Esophagus (tissue), 2 donors: Measurements from ENCODE around the gene MED13. TPM values are rescaled to one million over a fixed set of nuclear protein-coding genes. Genes with fewer than 3 reads are reported as not detected.

Source experiments
- H3K27ac ChIP-seq, 2 donors: one replicate each; pipeline ENCODE4 v1.5.1; 2013; ENCODE audit warnings: low read depth in 2 of 2, mild to moderate bottlenecking in 2 of 2, inconsistent platforms in 1 of 2, low read length in 1 of 2, moderate library complexity in 1 of 2
- H3K27me3 ChIP-seq, 2 donors: one replicate each; pipeline ENCODE4 v1.6.1; 2013; ENCODE audit warnings: low read length in 2 of 2, control low read depth in 1 of 2, mild to moderate bottlenecking in 1 of 2; ENCODE audit not compliant: insufficient read depth in 2 of 2, control insufficient read depth in 1 of 2
- H3K36me3 ChIP-seq, 2 donors: one replicate each; pipeline ENCODE4 v1.6.1; 2013; ENCODE audit warnings: low read length in 1 of 2; ENCODE audit not compliant: control insufficient read depth in 2 of 2, insufficient read depth in 2 of 2
- H3K4me1 ChIP-seq, 2 donors: one replicate each; pipeline ENCODE4 v1.6.1; 2013; ENCODE audit warnings: low read length in 1 of 2; ENCODE audit not compliant: control insufficient read depth in 2 of 2, insufficient read depth in 2 of 2
- H3K4me3 ChIP-seq, 2 donors: one replicate each; pipeline ENCODE4 v1.5.1; 2013; ENCODE audit warnings: low read length in 2 of 2, mild to moderate bottlenecking in 2 of 2, low read depth in 1 of 2, moderate library complexity in 1 of 2
- H3K9me3 ChIP-seq, 2 donors: one replicate each; pipeline ENCODE4 v1.6.1; 2013; ENCODE audit warnings: mild to moderate bottlenecking in 2 of 2, low read depth in 1 of 2, low read length in 1 of 2, moderate library complexity in 1 of 2; ENCODE audit not compliant: control insufficient read depth in 2 of 2, insufficient read depth in 1 of 2
- WGBS, 2 donors: extraction: QIAGEN DNeasy Blood & Tissue Kit; methylation state at CpG; one replicate each; pipeline ENCODE4 v1.1.7; 2013; 5-methylcytosine and 5-hydroxymethylcytosine counted together
- polyA plus RNA-seq, 2 donors: library from polyadenylated mRNA; stranded (reverse); fragments of 200-250 nt; gene quantifications; one replicate each; pipeline ENCODE4 v1.2.3, GENCODE V29; 2013
- donor health status: healthy with polysubstance abuse.
- donor health status: Bipolar disorder and iron deficiency.

Gene MED13
- polyA plus RNA-seq, 2 donors = 6.5 to 7.1 TPM

DNA sequence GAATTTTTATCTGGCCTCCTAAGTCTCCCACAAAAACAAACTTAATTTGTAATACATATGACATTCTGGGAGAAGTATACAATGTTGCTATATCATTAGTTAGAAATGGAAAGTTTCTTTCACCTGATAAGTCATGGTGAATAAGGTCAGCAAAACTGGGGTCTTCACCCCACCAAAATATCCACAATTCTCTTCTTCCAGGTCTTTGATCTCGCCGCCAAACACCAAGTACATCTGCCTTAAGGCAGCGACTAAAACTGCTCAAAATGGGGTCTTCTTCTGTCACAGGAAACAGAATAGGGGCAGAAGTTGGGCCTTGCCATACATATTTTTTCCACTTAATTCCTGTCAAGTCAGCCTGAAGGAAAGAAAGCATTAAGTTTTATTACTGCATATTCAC, 2.1 kb downstream of the MED13 start:
- peaks cover 0 to 5% of the 10 kb centered on the region in 2 donors for H3K36me3 ChIP-seq

GRCh38 chr17:62062302-62062701, 2.8 kb downstream of the MED13 start:
- Histone ChIP-seq H3K9me3 (no peaks in the 10 kb centered on the region), H3K4me1 (no peaks in the 10 kb centered on the region), H3K4me3 (peak overlapping the region in 1 of 2 donors; percentile 81), H3K27ac (no peak overlapping the region), H3K36me3 (peaks cover 0 to 5% of the 10 kb centered on the region in 2 donors), H3K27me3 (no peaks in the 10 kb centered on the region)
- 4 to 8% methylated on average over 1 of the region's 1 CpG for whole genome bisulfite sequencing, 2 donors

More for the DNA sequence above, 2.1 kb downstream of the MED13 start:
- Histone ChIP-seq H3K9me3 (no peaks in the 10 kb centered on the region), H3K4me3 (peak overlapping the region in 1 of 2 donors; percentile 81), H3K27me3 (no peaks in the 10 kb centered on the region), H3K4me1 (no peaks in the 10 kb centered on the region), H3K27ac (no peak overlapping the region)
- WGBS, 2 donors = 60 to 67% methylated on average over 3 of the region's 3 CpGs

DNA sequence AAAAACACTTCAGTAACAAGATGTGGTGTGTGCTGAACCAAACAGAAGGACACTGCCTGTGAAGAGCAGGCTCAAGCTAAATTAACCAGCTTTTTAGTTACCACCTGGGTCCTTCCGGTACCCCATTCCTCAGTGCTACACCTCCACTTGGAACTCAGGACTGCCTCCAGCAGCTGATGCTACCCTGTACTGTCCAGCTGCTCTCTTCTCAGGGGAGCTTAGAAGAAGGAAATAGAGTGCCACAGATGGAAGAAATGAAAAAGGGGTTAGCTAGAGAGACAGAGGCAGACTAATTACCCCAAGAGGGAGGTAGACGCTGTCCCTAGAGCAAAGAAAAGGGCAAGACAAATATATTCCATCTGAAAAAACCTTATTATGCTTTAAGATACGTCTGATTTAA, 5.7 kb downstream of the MED13 start:
- WGBS, 2 donors = 65 to 68% methylated on average over 3 of the region's 3 CpGs
- Histone ChIP-seq H3K27ac (no peak overlapping the region), H3K4me3 (no peak overlapping the region), H3K36me3 (peaks cover 0 to 8% of the 10 kb centered on the region in 2 donors), H3K9me3 (no peaks in the 10 kb centered on the region), H3K27me3 (no peaks in the 10 kb centered on the region), H3K4me1 (peaks cover 0 to 2% of the 10 kb centered on the region in 2 donors)

DNA sequence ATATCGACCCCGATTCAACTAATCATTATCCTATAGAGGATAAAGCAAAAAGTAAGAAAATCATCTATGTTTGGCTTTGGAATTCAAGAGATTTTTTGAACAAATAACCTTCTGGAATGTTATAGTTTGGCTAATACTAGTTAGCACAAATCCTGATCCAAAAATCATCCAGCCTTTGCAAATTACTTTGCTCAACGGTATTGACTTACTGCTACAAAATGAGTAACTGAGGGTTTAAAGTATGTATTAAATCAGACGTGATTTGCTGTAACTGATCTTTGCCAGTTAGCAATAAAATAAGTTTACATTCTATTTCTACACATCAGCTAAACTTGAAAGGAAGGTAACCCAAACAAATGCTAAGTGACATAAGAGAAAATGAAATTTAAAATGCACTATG, 6.5 kb downstream of the MED13 start:
- peaks cover 0 to 8% of the 10 kb centered on the region in 2 donors for H3K36me3 ChIP-seq
- H3K9me3 ChIP-seq = no peaks in the 10 kb centered on the region
- H3K4me1 ChIP-seq = peaks cover 0 to 2% of the 10 kb centered on the region in 2 donors
- H3K27me3 ChIP-seq = no peaks in the 10 kb centered on the region
- no peak overlapping the region for H3K4me3 ChIP-seq
- no peak overlapping the region for H3K27ac ChIP-seq
- 65 to 74% methylated on average over 4 of the region's 4 CpGs for WGBS, 2 donors

DNA sequence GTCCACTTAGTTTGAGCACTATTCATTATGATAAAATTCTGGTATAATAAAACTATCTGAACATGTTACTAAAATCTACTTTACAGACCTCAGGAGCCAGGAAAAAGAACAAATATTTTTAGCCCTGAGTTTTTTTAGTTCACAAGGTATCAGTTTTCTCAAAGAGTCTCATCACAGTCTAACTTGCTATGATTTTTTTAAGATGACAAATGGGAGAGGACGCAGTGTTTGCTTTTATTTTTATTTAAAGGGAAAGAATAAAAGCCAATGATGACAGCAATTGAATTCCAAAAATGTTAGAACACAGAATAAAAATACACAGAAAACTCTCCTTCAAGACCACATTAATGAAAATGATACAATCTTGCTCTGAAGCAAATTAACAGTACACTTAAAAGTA, 7.4 kb downstream of the MED13 start:
- Histone ChIP-seq H3K4me3 (no peak overlapping the region), H3K36me3 (peaks cover 0 to 8% of the 10 kb centered on the region in 2 donors), H3K9me3 (no peaks in the 10 kb centered on the region), H3K27me3 (no peaks in the 10 kb centered on the region), H3K4me1 (peaks cover 0 to 2% of the 10 kb centered on the region in 2 donors), H3K27ac (no peak overlapping the region)
- WGBS, 2 donors = 51 to 55% methylated on average over 1 of the region's 1 CpG

GRCh38 chr17:62052765-62053338, 12.2 kb downstream of the MED13 start:
- Histone ChIP-seq H3K4me3 (no peak overlapping the region), H3K27me3 (no peaks in the 10 kb centered on the region), H3K36me3 (peaks cover 0 to 7% of the 10 kb centered on the region in 2 donors), H3K27ac (no peak overlapping the region), H3K9me3 (no peaks in the 10 kb centered on the region), H3K4me1 (peaks cover 0 to 2% of the 10 kb centered on the region in 2 donors)
- 42 to 63% methylated on average over 2 of the region's 2 CpGs for WGBS, 2 donors

DNA sequence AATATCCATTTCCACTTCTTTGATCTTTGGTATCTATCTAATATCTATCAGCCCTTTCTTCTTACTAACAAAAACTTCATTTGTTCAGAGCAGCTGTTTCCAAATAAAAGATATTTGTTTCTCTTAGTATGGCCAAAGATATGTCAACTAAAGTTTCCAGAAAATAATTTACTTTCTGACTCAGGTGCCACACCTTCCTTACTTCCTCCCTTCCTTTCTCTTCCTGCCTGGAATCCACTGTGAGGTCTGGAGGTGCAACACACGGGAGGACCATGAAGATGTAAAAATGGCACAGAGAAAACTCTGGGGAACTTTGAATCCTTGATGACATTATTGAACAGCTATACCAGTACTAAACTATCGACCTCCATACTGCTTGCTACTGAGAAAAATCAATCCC, 14.0 kb downstream of the MED13 start:
- Histone ChIP-seq H3K27me3 (no peaks in the 10 kb centered on the region), H3K36me3 (peaks cover 0 to 9% of the 10 kb centered on the region in 2 donors), H3K4me3 (no peak overlapping the region), H3K4me1 (no peaks in the 10 kb centered on the region), H3K9me3 (no peaks in the 10 kb centered on the region), H3K27ac (no peak overlapping the region)
- 44 to 57% methylated on average over 2 of the region's 2 CpGs for WGBS, 2 donors

- H3K36me3 ChIP-seq = peaks cover 0 to 6% of the 10 kb centered on the region in 2 donors
- WGBS, 2 donors = 86 to 96% methylated on average over 5 of the region's 5 CpGs
Observed at GRCh38 chr17:62049299-62049698, 15.8 kb downstream of the MED13 start.

GRCh38 chr17:62048262-62048661, 16.8 kb downstream of the MED13 start:
- 92 to 94% methylated on average over 2 of the region's 2 CpGs for WGBS, 2 donors
- Histone ChIP-seq H3K4me3 (no peak overlapping the region), H3K27me3 (no peaks in the 10 kb centered on the region), H3K4me1 (no peaks in the 10 kb centered on the region), H3K36me3 (peaks cover 0 to 6% of the 10 kb centered on the region in 2 donors), H3K27ac (no peak overlapping the region), H3K9me3 (no peaks in the 10 kb centered on the region)

More at GRCh38 chr17:62049299-62049698, 15.8 kb downstream of the MED13 start:
- Histone ChIP-seq H3K27me3 (no peaks in the 10 kb centered on the region), H3K4me1 (no peaks in the 10 kb centered on the region), H3K9me3 (no peaks in the 10 kb centered on the region), H3K4me3 (no peak overlapping the region), H3K27ac (no peak overlapping the region)

- Histone ChIP-seq H3K4me1 (no peaks in the 10 kb centered on the region), H3K27me3 (no peaks in the 10 kb centered on the region), H3K27ac (no peak overlapping the region), H3K4me3 (no peak overlapping the region), H3K36me3 (peaks cover 0 to 6% of the 10 kb centered on the region in 2 donors), H3K9me3 (no peaks in the 10 kb centered on the region)
- 97 to 99% methylated on average over 1 of the region's 1 CpG for WGBS, 2 donors
Observed at GRCh38 chr17:62045517-62045916, 19.6 kb downstream of the MED13 start.
